Lower leg skin (tissue), 4 donors: ENCODE measurements around the gene ADAT1. TPM values are rescaled to one million over a fixed set of nuclear protein-coding genes. Genes with fewer than 3 reads are reported as not detected.

Experiments used
- DNase-seq, 2 donors: peaks; one replicate each; pipeline ENCODE4 v3.0.0-alpha.2; 2019; ENCODE audit warnings: low spot score in 2 of 2
- H3K4me3 ChIP-seq: fragments of 200-600 bp; sonication (generic); 2 replicates; pipeline ENCODE4 v1.5.1; 2017; ENCODE audit warnings: mild to moderate bottlenecking, low read depth; ENCODE audit not compliant: poor library complexity, severe bottlenecking
- CTCF ChIP-seq, 3 donors: fragments of 450-650 bp; IDR thresholded peaks; one replicate each; pipeline ENCODE4 v1.5.1; 2016; ENCODE audit warnings: antibody characterized with exemption in 3 of 3, mild to moderate bottlenecking in 3 of 3, moderate library complexity in 2 of 3
- POLR2A ChIP-seq, 2 donors: fragments of 450-650 bp; IDR thresholded peaks; one replicate each; pipeline ENCODE4 v1.6.1; 2016 to 2017; ENCODE audit warnings: antibody characterized with exemption in 2 of 2, mild to moderate bottlenecking in 1 of 2, moderate library complexity in 1 of 2
- WGBS, 2 donors: methylation state at CpG; one replicate each; pipeline ENCODE4 v1.1.5; 2018; 5-methylcytosine and 5-hydroxymethylcytosine counted together
- intact Hi-C: fragments of 100-400 bp; cut with DNase I; formaldehyde crosslinking; loops from one replicate; pipeline ENCODE4 v1.15.0; 2023; ENCODE audit warnings: low total_unique reads
- total RNA-seq, 4 donors: library from RNA; depleted of rRNA; stranded (reverse); fragments of >200 nt; gene quantifications; one replicate each; pipeline ENCODE4 v1.1.0, GENCODE V29; 2016

ADAT1 gene
- total RNA-seq, 4 donors from 2014 or later, result 36.5 to 48.9 (median 42.1) TPM

GRCh38 chr16:75653922-75654321, 30.8 kb upstream of the ADAT1 start:
- WGBS, 2 donors, result 46 to 64% methylated on average over 1 of the region's 1 CpG
- DNase-seq, result no peak

GRCh38 chr16:75648265-75649076, 25.4 kb upstream of the ADAT1 start:
- TF ChIP-seq POLR2A (IDR thresholded peaks at IDR 0.05) (no peak), CTCF (IDR thresholded peaks at IDR 0.05) (no peak)

More at GRCh38 chr16:75653922-75654321, 30.8 kb upstream of the ADAT1 start:
- H3K4me3 ChIP-seq, result no peak overlapping the region
- TF ChIP-seq POLR2A (IDR thresholded peaks at IDR 0.05), result no peak
- intact Hi-C loops, result no loop called here

GRCh38 chr16:75647492-75648264, 24.6 kb upstream of the ADAT1 start, which contains the start of the genes KARS1 and TERF2IP:
KARS1 (minus strand) TSS chr16:75647665; CDS start chr16:75647639, 26 bp downstream.
TERF2IP (plus strand) TSS chr16:75647773; CDS start chr16:75647883, 110 bp downstream.
- intact Hi-C loops, result loop anchor here (10.0 kb wide), 1 partner anchor 117 kb away; no protein-coding TSS in a partner anchor
- H3K4me3 ChIP-seq, result peak within 1 kb of the TSS; percentile 91
- 0% methylated on average over 38 to 51 of the region's 76 CpGs for WGBS, 2 donors
- no peak for TF ChIP-seq CTCF (IDR thresholded peaks at IDR 0.05)
- TF ChIP-seq POLR2A (IDR thresholded peaks at IDR 0.05), result peak in 1 of 2 donors; percentile 89
- peak; percentile 94 to 98 for DNase-seq

More at GRCh38 chr16:75648265-75649076, 25.4 kb upstream of the ADAT1 start:
- DNase-seq, result peak; percentile 85 to 98
- intact Hi-C loops, result loop anchor here (10.0 kb wide), 1 partner anchor 116 kb away; no protein-coding TSS in a partner anchor
- H3K4me3 ChIP-seq, result peak overlapping the region; percentile 67
- WGBS, 2 donors, result 0% methylated on average over 55 to 61 of the region's 62 CpGs

- 0 to 1% methylated on average over 14 to 18 of the region's 18 CpGs for WGBS, 2 donors
- TF ChIP-seq POLR2A (IDR thresholded peaks at IDR 0.05) (no peak), CTCF (IDR thresholded peaks at IDR 0.05) (no peak)
- no peak for DNase-seq
- H3K4me3 ChIP-seq, result peak overlapping the region; percentile 91
- intact Hi-C loops, result loop anchor here (10.0 kb wide), 1 partner anchor 118 kb away; no protein-coding TSS in a partner anchor
Observed at GRCh38 chr16:75647112-75647491, 24.0 kb upstream of the ADAT1 start.

GRCh38 chr16:75644240-75645012, 21.3 kb upstream of the ADAT1 start:
- intact Hi-C loops, result loop anchor here (10.0 kb wide), 1 partner anchor 120 kb away; no protein-coding TSS in a partner anchor
- no peak overlapping the region for H3K4me3 ChIP-seq
- no peak for DNase-seq

More at GRCh38 chr16:75644240-75645012, 21.3 kb upstream of the ADAT1 start:
- WGBS, 2 donors, result 87 to 88% methylated on average over 7 of the region's 7 CpGs
- no peak for TF ChIP-seq CTCF (IDR thresholded peaks at IDR 0.05)
- no peak for TF ChIP-seq POLR2A (IDR thresholded peaks at IDR 0.05)
